GM12878 (cell line): ENCODE results near the gene C5orf34. TPM values are rescaled to one million over a fixed set of nuclear protein-coding genes. Genes with fewer than 3 reads are reported as not detected.

Experiments used
- EED ChIP-seq: sonication (generic); IDR thresholded peaks from 2 replicates; pipeline ENCODE4 v1.6.1; 2016; ENCODE audit warnings: antibody characterized with exemption, low read depth
- HDAC2 ChIP-seq: fragments of 200-600 bp; sonication (generic); IDR thresholded peaks from 2 replicates; pipeline ENCODE4 v1.6.1; 2017
- SMARCA5 ChIP-seq: fragments of 450-650 bp; IDR thresholded peaks from 2 replicates; pipeline ENCODE4 v1.6.1; 2017; ENCODE audit warnings: mild to moderate bottlenecking
- SUZ12 ChIP-seq: fragments of 200-600 bp; sonication (generic); IDR thresholded peaks from one replicate; pipeline ENCODE4 v1.6.1; 2018; ENCODE audit warnings: antibody characterized with exemption, mild to moderate bottlenecking; ENCODE audit not compliant: unreplicated experiment
- TARDBP ChIP-seq: IDR thresholded peaks from 2 replicates; pipeline ENCODE4 v1.6.1; 2016; ENCODE audit warnings: borderline replicate concordance
- TBL1XR1 ChIP-seq: IDR thresholded peaks from 2 replicates; pipeline ENCODE4 v1.6.1; 2012; ENCODE audit warnings: low read depth, low read length, improper control_type of control experiment
- TCF7 ChIP-seq: IDR thresholded peaks from 2 replicates; pipeline ENCODE4 v1.6.1; 2014; ENCODE audit warnings: antibody characterized with exemption, borderline replicate concordance
- ZNF207 ChIP-seq: fragments of 450-650 bp; IDR thresholded peaks from 2 replicates; pipeline ENCODE4 v1.6.1; 2014; ENCODE audit warnings: antibody characterized with exemption, mild to moderate bottlenecking, borderline replicate concordance
- polyA plus RNA-seq, 11 experiments: library from polyadenylated mRNA; depleted of rRNA in 4 of 11; unstranded in 6 of 11; stranded (reverse) in 5 of 11; fragments of >200 nt; fragmentation: Nextera tagmentation in 4 of 11; fragmentation: Illumina TruSeq in 1 of 11; extraction: Ambion mirVana in 4 of 11; extraction: Trizol in 1 of 11; gene quantifications; 1 replicate in 1 of 11; 2 replicates in 10 of 11; pipeline versions ENCODE4 v1.2.1 to v1.2.3, GENCODE V29; 2011 to 2016; ENCODE audit warnings: inconsistent platforms in 2 of 11, missing spikeins in 2 of 11, low read depth in 1 of 11
- total RNA-seq, 4 experiments: library from RNA; depleted of rRNA in 3 of 4; stranded (reverse); fragments of >200 nt in 3 of 4; fragmentation: Illumina TruSeq in 1 of 4; extraction: Trizol in 1 of 4; gene quantifications; 2 replicates each; pipeline versions ENCODE4 v1.2.1 to v1.2.3, GENCODE V29; 2013 to 2021
- TF ChIP-seq, protein P1 (sequence below): IDR thresholded peaks from 2 replicates; pipeline ENCODE4 v1.6.1; 2012; ENCODE audit warnings: low read depth, low read length, improper control_type of control experiment
- TF ChIP-seq, protein P2 (sequence below): fragments of 450-650 bp; IDR thresholded peaks from 2 replicates; pipeline ENCODE4 v1.6.1; 2018; ENCODE audit warnings: borderline replicate concordance, mild to moderate bottlenecking; ENCODE audit not compliant: partially characterized antibody
- TF ChIP-seq, protein P3 (sequence below): fragments of 450-650 bp; IDR thresholded peaks from 2 replicates; pipeline ENCODE4 v1.6.1; 2016; ENCODE audit warnings: mild to moderate bottlenecking, moderate library complexity, borderline replicate concordance
- TF ChIP-seq, protein P4 (sequence below): fragments of 450-650 bp; IDR thresholded peaks from 2 replicates; pipeline ENCODE4 v1.6.1; 2017; ENCODE audit warnings: mild to moderate bottlenecking, moderate library complexity
- TF ChIP-seq, protein P5 (sequence below): fragments of 450-650 bp; formaldehyde crosslinking; IDR thresholded peaks from 2 replicates; pipeline ENCODE4 v1.4.0; 2022; ENCODE audit warnings: mild to moderate bottlenecking, moderate library complexity

Gene C5orf34
- total and polyA plus RNA-seq, 10 of the 15 experiments (the other 5 are each of a cell fraction or from before 2014, with no cell fraction given): 6.1 to 15.1 (median 10.0) TPM

DNA sequence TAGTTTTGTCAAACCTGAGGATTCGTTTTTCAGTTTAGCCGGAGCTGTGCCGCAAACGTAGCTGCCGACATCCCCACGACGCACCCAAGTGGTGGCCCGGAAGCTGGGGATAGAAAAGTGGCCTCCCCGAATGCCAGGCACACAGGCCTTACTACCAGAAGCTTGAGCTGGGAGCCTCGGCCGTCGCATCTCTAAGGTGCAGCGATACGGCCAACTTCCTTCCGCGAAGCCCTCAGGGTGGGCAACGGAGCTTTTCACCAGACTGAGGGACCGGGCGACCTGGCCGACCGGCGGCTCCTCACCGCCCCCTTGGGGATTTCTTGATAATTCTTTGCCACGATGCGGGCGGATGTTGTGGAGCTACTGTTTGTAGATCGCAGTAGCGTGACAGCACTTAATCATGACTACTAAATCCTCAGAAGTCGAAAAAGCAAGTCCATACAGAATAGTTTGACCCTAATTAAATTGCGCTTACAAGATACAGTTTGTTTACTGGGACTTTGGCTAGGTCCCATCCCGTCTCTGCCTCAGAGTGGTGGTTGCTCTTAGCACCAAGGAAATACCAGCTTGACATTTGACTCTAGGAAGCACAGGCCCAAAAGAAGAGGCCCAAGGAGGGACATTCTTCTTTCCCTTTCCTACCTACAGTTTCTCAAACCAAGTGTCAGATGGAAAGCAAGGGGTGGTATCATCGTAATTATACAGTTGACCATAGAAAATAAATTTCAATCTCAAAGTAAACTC, 30.7 kb downstream of the C5orf34 start (continued):
- TF ChIP-seq, protein P1, sequence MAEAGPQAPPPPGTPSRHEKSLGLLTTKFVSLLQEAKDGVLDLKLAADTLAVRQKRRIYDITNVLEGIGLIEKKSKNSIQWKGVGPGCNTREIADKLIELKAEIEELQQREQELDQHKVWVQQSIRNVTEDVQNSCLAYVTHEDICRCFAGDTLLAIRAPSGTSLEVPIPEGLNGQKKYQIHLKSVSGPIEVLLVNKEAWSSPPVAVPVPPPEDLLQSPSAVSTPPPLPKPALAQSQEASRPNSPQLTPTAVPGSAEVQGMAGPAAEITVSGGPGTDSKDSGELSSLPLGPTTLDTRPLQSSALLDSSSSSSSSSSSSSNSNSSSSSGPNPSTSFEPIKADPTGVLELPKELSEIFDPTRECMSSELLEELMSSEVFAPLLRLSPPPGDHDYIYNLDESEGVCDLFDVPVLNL: no peak
- TF ChIP-seq, protein P2, sequence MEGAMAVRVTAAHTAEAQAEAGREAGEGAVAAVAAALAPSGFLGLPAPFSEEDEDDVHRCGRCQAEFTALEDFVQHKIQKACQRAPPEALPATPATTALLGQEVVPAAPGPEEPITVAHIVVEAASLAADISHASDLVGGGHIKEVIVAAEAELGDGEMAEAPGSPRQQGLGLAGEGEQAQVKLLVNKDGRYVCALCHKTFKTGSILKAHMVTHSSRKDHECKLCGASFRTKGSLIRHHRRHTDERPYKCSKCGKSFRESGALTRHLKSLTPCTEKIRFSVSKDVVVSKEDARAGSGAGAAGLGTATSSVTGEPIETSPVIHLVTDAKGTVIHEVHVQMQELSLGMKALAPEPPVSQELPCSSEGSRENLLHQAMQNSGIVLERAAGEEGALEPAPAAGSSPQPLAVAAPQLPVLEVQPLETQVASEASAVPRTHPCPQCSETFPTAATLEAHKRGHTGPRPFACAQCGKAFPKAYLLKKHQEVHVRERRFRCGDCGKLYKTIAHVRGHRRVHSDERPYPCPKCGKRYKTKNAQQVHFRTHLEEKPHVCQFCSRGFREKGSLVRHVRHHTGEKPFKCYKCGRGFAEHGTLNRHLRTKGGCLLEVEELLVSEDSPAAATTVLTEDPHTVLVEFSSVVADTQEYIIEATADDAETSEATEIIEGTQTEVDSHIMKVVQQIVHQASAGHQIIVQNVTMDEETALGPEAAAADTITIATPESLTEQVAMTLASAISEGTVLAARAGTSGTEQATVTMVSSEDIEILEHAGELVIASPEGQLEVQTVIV: no peak
- TF ChIP-seq TARDBP (0 out of 2 replicates have a peak, but pooled peaks have one; percentile 22), ZNF207 (no peak), EED (no peak; the same call in 1 of the 2 replicates), HDAC2 (no peak), TCF7 (no peak; the same call in 1 of the 2 replicates), SUZ12 (no peak), TBL1XR1 (no peak), SMARCA5 (peak; percentile 67; the same call in 1 of the 2 replicates)
- TF ChIP-seq, protein P3, sequence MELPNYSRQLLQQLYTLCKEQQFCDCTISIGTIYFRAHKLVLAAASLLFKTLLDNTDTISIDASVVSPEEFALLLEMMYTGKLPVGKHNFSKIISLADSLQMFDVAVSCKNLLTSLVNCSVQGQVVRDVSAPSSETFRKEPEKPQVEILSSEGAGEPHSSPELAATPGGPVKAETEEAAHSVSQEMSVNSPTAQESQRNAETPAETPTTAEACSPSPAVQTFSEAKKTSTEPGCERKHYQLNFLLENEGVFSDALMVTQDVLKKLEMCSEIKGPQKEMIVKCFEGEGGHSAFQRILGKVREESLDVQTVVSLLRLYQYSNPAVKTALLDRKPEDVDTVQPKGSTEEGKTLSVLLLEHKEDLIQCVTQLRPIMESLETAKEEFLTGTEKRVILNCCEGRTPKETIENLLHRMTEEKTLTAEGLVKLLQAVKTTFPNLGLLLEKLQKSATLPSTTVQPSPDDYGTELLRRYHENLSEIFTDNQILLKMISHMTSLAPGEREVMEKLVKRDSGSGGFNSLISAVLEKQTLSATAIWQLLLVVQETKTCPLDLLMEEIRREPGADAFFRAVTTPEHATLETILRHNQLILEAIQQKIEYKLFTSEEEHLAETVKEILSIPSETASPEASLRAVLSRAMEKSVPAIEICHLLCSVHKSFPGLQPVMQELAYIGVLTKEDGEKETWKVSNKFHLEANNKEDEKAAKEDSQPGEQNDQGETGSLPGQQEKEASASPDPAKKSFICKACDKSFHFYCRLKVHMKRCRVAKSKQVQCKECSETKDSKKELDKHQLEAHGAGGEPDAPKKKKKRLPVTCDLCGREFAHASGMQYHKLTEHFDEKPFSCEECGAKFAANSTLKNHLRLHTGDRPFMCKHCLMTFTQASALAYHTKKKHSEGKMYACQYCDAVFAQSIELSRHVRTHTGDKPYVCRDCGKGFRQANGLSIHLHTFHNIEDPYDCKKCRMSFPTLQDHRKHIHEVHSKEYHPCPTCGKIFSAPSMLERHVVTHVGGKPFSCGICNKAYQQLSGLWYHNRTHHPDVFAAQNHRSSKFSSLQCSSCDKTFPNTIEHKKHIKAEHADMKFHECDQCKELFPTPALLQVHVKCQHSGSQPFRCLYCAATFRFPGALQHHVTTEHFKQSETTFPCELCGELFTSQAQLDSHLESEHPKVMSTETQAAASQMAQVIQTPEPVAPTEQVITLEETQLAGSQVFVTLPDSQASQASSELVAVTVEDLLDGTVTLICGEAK: peak; percentile 67; the same call in 1 of the 2 replicates
- TF ChIP-seq, protein P4, sequence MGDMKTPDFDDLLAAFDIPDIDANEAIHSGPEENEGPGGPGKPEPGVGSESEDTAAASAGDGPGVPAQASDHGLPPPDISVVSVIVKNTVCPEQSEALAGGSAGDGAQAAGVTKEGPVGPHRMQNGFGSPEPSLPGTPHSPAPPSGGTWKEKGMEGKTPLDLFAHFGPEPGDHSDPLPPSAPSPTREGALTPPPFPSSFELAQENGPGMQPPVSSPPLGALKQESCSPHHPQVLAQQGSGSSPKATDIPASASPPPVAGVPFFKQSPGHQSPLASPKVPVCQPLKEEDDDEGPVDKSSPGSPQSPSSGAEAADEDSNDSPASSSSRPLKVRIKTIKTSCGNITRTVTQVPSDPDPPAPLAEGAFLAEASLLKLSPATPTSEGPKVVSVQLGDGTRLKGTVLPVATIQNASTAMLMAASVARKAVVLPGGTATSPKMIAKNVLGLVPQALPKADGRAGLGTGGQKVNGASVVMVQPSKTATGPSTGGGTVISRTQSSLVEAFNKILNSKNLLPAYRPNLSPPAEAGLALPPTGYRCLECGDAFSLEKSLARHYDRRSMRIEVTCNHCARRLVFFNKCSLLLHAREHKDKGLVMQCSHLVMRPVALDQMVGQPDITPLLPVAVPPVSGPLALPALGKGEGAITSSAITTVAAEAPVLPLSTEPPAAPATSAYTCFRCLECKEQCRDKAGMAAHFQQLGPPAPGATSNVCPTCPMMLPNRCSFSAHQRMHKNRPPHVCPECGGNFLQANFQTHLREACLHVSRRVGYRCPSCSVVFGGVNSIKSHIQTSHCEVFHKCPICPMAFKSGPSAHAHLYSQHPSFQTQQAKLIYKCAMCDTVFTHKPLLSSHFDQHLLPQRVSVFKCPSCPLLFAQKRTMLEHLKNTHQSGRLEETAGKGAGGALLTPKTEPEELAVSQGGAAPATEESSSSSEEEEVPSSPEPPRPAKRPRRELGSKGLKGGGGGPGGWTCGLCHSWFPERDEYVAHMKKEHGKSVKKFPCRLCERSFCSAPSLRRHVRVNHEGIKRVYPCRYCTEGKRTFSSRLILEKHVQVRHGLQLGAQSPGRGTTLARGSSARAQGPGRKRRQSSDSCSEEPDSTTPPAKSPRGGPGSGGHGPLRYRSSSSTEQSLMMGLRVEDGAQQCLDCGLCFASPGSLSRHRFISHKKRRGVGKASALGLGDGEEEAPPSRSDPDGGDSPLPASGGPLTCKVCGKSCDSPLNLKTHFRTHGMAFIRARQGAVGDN: peak; percentile 47; the same call in 1 of the 2 replicates
- TF ChIP-seq, protein P5, sequence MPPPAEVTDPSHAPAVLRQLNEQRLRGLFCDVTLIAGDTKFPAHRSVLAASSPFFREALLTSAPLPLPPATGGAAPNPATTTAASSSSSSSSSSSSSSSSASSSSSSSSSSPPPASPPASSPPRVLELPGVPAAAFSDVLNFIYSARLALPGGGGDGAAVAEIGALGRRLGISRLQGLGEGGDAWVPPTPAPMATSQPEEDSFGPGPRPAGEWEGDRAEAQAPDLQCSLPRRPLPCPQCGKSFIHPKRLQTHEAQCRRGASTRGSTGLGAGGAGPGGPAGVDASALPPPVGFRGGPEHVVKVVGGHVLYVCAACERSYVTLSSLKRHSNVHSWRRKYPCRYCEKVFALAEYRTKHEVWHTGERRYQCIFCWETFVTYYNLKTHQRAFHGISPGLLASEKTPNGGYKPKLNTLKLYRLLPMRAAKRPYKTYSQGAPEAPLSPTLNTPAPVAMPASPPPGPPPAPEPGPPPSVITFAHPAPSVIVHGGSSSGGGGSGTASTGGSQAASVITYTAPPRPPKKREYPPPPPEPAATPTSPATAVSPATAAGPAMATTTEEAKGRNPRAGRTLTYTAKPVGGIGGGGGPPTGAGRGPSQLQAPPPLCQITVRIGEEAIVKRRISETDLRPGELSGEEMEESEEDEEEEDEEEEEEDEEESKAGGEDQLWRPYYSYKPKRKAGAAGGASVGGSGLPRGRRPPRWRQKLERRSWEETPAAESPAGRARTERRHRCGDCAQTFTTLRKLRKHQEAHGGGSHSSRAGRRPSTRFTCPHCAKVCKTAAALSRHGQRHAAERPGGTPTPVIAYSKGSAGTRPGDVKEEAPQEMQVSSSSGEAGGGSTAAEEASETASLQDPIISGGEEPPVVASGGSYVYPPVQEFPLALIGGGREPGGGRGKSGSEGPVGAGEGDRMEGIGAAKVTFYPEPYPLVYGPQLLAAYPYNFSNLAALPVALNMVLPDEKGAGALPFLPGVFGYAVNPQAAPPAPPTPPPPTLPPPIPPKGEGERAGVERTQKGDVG (CRISPR knock-in tag): no peak
